NCI-H748 treated with DMSO at 0.1 percent for 48 hours (cell line): ENCODE results near the gene ZNF764.
"Not testable (repeated sequence)": the region's sequence is repeated elsewhere in the genome, so short reads cannot be mapped to it uniquely, and the experiment has no call there.

Source experiments
- DNase-seq: peaks from one replicate; lab custom pipeline; 2025; lab: John Stamatoyannopoulos, UW

Gene ZNF764

DNA sequence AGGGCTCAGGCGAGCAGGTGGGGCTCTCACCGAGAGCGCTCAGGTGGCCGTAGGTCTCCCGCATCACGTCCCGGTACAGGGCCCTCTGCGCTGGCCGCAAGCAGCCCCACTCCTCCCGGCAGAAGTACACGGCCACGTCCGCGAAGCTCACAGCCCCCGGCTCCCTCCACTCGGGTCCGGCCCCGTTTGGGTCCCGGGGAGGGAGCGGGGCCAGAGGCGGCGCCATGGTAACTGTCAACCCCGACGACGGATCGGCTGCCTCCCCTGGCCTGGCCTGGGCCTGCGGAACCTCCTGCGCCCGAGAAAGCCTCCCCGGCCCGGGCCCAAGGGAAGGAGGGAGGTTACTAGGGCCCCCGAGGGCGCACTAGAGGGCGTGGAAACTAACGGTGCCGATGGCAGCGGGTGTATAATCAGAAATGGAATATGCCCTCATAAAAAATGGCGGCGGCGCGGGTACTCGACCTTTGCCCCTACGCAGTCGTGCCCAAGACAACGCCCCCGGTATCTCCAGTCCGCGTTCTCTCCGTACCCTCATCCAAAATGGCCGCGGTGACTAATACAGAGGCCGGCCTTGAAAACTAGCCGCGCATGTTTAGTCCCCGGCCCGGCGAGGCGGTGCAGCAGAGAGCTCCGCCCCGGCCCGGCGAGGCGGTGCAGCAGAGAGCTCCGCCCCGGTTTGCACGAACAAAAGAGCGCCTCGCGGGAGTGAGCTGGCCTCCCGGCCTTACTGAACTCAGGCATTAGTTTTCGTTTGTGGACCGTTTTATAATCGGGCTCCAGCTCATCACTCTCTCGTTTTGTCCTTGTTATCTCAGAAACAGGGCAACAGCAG, at the start of gene ZNF764:
TSS of gene ZNF764 (minus strand) at position 418 of the 832 bp plus-strand sequence. CDS start at position 226, 192 bp downstream.
- peak; percentile 86 for DNase-seq

DNA sequence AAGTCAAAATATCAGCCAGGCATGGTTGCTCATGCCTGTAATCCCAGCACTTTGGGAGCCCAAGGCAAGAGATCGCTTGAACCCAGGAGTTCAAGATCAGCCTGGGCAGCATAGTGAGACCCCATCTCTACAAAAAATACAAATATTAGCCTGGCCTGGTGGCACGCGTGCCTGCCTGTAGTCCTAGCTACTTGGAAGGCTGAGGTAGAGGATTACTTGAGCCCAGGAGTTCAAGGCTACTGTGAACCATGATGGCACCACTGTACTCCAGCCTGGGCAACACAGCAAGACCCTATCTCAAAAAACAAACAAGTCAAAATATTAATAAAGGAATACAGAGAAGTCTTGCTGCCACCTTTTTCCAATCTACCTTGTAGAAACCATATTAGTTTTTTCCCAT, 47.8 kb upstream of the ZNF764 start:
- no peak for DNase-seq

DNA sequence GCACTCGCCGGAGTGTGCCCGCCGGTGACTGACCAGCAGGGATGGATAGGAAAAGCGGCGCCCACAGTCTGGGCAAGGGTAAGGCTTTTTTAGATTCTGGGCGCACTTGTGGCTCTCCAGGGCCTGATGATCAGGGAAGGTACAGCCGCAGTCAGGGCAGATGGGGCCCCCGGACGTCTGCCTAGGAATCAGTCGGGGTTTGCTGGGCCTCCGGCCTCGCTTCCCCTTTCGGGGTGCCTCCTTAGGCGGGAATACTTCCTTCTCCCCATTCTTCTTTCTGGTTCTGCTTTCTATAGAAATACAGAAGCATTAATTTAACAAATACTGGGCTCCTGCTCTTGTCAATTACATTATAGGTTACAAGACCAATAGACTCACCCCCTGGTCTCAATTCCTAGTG, 47.0 kb upstream of the ZNF764 start:
- DNase-seq = no peak

DNA sequence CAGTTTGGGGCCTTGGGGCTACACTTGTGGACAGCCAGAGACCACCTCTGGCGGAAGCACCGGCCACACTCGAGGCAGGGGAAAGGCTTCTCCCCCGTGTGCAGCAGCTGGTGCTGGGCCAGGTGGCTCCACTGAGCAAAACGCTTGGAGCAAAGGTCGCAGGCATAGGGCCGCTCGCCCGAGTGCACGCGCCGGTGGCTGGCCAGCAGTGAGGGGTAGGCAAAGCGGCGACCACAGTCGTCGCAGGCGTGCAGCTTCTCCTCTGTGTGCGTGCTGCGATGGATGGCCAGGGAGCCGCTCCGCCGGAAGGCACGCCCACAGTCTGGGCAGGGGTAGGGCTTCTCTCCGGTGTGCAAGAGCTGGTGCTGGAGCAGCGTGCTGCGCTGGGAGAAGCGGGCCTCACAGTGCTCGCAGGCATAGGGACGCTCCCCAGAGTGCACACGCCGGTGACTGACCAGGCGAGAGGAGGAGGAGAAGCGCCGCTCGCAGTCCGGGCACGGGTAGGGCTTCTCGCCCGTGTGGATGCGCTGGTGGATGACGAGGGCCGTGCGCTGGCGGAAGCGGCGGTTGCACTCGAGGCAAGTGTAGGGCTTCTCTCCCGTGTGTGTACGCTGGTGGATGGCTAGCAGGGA, 46.3 kb upstream of the ZNF764 start:
- DNase-seq = no peak

DNA sequence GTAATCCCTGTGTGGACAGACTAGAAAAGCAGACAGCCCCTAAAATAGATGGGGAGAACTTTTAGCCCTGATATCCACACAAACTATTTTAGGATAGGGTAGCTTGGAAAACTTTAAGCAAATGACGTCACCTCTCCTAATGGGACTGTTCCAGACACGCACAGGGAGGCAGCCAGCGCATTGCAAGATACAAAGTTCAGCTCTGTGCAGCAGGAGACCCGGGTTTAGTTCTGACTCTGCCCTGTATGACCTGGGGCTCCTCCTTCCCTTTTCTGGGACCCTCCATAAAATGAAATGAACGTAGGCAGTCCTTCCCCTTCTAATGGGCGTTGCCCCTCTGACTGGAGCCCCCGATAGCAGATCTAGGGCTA, 45.8 kb upstream of the ZNF764 start:
- DNase-seq = no peak

DNA sequence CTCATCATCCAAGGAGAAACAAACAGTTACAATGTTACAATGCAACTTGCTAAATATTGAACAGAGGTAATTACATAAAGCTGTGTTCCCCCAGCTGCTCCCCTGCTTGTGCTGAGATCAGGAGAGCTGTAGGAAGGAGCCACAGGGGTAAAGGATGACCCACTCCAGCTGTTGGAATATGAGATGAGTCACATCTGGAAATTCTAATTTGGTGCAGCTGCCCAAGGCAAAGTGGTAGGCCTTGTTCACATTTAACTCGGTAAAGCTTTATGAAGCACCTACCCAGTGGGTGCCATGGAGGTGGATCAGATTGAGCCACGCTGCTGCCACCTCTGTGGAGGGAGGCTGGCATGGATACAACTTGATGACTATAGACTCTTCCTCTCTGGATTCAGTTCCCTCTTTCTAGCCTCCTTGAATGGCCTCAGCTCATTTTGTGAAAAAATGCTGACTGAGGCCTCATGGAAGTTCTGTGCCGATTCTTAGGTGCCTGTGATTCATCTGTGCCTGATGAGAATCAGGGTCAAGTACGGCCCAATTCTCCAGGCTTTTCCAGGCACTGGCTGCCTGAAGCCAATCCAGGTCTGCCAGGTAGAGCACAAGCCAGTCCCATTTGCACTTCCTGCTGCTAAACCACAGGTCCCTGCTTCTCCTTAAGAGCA, 44.6 kb upstream of the ZNF764 start:
- no peak for DNase-seq

DNA sequence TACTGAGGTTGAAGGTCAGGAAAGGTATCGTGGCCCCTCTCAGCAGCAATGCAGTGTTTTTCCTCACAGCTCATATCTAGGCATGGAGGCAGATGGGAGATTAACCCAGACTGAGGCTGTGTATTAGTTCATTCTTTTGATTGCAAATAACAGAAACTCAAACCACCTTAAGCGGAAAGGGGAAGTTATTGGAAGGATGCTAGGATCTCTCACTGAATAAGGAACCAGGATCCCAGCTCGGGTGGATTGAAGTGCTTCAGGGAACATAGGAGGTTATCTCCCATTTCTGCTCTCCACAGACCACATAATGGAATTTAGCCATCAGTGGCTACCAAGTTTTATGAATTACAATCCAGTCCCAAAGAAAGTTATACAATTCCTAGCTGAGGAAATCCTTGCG, 43.8 kb upstream of the ZNF764 start:
- DNase-seq = no peak

DNA sequence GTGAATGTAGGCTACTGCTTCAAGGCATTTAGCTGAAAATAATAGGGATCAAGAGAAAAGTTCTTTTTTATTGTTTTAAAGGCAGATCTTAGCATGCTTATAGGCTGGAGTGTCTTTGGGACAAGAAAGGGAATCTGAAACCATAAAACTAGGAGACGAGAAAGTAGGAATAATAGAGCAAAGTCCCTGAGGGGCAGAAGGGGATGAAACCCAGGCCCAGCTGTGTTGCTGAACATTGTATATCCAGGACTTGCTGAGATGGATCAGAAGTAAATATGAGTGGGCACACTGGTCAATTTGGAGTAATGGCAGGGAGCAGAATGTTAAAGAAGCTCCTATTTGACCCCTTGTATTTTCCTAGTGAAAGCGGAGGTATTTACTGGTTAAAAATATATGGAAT, 42.8 kb upstream of the ZNF764 start:
- no peak for DNase-seq

DNA sequence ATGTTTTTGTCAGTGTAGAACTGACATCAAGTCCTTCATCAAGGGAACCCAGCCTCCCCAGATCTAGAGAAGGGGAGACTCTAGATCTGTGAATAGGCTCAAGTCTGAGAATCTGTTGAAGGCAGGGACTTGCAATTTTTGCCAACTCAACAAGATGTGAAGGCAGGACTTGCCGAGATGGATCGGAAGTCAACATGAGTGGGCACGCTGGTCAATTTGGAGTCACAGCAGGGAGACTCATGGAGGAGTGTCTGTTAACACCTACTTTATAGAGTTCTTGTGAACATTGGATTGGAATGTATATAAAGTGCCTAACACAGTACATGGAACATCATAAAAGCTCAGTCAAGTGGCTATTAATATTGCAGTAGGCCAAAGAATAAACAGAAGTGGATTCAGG, 42.0 kb upstream of the ZNF764 start:
- DNase-seq = no peak

DNA sequence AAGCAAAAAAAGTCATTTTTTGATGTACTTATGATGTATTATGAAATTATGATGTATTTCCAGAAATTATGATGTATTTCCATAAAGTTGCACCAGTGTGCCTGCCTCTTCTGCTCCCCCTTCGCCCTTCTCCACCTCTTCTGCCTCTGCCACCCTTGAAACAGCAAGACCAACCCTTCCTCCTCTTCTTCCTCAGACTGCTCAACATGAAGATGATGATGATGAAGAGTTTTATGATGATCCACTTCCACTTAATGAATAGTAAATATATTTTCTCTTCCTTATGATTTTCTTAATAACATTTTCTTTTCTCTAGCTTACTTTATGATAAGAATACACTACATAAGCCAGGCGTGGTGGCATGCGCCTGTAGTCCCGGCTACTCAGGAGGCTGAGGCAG, 34.7 kb upstream of the ZNF764 start:
- DNase-seq = no peak

DNA sequence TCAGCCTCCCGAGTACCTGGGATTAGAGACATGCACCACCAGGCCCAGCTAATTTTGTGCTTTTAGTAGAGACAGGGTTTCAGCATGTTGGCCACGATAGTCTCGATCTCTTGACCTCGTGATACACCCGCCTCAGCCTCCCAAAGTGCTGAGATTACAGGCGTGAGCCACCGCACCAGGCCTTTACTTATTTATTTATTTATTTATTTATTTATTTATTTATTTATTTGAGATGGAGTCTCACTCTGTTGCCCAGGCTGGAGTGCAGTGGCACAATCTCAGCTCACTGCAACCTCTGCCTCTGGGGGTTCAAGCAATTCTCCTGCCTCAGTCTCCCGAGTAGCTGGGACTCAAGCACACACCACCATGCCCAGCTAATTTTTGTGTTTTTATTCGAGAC, 32.7 kb upstream of the ZNF764 start:
- DNase-seq = not testable (repeated sequence)

DNA sequence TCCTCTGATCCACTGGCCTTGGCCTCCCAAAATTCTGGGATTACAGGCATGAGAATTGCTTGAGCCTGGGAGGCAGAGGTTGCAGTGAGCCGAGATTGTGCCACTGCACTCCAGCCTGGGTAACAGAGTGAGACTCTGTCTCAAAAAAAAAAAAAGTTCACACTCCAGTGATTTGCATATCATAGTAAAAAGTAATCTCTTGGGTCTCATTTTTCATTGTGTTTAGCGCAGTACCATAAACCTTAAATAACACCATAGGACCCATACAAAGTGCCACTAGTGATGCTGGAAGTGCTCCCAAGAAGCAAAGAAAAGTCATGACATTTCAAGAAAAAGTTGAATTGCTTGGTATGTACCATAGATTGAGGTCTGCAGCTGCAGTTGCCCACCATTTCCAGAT, 31.4 kb upstream of the ZNF764 start:
- not testable (repeated sequence) for DNase-seq

DNA sequence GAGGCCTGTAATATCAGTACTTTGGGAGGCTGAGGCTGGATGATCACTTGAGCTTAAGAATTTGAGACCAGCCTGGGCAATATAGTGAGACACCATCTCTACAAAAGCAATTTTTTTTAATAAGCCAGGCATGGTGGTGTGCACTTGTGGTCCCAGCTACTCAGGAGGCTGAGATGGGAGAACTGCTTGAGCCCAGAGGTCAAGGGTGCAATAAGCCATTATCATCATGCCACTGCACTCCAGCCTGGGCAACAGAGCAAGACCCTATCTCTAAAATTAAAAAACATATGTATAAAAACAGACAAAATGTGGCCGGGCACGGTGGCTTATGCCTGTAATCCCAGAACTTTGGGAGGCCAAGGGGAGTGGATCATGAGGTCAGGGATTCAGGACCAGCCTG, 30.5 kb upstream of the ZNF764 start:
- no peak for DNase-seq

DNA sequence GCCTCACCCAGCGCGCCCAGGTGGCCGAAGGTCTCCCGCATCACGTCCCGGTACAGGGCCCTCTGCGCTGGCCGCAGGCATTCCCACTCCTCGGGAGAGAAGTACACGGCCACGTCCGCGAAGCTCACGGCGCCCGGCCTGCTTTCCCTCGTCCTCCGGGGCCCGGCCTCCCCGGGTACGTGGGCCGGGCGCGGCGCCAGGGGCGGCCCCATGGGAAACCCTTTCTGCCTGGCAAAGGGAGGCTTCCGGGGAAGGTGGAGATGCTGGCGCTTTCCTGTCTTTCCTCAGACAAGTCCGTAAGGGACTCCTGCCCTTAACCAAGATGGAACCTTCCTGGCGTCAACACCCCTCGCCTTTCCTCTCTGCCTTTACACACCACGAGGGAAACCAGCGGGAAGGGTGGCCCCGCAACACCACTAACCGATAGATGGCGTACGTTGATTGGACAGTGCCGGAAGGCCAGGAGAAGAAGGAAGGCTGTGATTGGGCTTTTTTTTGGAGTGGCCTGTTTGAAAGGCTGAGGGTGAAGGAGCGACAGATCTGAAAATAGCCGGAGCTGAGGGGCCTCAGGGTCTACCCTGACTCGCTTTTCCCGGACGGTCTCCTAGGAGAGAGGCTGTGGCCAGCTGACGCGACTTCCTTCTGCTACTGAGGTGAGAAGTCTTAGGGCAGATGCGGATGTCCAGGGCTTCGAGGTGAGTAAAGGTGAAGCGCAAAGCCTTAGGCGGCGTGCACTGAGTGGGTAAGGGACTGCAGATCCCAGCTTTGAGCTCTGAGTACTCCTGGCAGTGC, 27.4 kb upstream of the ZNF764 start, which contains the start of gene ZNF785:
TSS of gene ZNF785 (minus strand) at position 298 of the 792 bp plus-strand sequence. CDS start at position 212, 86 bp downstream.
- peak; percentile 92 for DNase-seq

DNA sequence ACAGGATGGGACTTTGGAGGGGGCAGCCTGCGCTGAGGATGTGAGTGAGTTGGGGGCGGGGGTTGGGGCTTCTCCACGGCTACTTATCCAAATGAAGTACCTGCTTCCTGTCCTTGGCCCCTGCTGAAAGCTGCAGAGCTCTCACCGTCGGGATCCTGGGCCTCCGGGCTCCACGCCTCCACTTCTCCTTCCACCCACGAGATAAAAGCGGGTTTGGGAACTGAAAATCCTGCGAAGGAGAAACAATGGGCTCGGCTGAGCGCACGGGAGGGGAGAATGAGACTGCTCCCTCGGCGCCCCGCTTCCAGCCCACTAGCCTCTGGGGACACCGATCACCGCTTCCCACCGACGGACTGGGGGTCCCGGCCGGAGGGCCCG, 26.8 kb upstream of the ZNF764 start:
- no peak for DNase-seq

DNA sequence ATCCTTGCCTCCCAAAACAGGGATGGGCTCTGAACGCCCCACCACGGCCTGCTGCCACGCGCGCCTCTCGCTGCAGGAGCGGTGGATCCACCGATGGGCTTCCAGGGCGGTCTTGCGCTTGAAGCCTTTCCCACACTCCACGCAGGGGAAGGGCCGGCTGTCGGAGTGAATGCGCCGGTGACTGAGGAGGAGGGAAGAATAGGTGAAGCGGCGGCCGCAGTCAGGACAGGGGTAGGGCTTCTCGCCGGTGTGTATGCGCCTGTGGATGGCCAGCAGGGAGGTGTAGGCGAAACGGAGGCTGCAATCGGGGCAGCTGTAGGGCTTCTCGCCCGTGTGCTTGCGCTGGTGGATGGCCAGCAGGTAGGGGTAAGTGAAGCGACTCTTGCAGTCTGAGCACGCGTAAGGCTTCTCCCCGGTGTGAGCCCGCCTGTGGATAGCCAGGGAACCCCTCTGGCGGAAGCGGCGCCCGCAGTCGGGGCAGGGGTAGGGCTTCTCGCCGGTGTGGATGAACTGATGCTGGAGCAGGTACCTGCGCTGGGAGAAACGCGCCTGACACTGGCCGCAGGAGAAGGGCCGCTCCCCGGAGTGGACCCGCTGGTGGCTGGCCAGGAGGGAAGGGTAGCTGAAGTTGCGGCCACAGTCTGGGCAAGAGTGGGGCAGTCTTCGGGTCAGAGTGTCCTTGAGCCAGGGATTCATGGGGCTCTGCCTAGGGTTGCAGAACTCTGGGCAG, 24.6 kb upstream of the ZNF764 start:
- DNase-seq = no peak

DNA sequence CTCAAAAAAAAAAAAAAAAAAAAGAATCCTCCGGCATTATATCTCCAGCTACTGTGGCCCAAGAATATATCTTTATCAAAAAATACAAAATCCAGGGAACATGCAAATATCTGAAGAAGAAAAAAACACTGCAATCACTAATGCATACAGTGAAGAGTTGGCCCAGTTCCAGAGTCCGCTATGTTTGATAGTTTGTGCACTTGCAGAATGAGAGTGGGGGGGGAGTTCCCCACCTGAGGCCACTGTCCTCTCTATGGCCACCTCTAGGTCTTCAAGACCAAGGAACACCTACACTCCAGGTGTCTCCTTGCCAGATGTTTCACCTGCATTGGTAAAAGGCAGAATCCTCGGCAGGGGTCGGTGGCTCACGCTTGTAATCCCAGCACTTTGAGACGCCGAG, 23.3 kb upstream of the ZNF764 start:
- DNase-seq = no peak

DNA sequence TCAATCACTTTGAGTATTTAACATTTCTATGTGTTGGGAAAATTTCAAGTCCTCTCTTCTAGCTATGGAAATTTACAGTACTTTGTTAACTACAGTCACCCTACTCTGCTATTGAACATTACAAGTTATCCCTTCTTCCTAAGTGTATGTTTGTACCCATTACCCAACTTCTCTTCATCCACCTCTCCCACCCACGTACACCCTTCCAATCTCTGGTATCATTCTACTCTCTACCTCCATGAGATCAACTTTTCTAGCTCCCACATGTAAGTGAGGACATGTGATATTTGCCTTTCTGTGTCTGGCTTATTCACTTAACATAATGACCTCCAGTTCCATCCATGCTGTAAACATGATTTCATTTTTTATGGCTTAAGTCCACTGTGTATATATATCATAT, 16.5 kb upstream of the ZNF764 start:
- DNase-seq = no peak

DNA sequence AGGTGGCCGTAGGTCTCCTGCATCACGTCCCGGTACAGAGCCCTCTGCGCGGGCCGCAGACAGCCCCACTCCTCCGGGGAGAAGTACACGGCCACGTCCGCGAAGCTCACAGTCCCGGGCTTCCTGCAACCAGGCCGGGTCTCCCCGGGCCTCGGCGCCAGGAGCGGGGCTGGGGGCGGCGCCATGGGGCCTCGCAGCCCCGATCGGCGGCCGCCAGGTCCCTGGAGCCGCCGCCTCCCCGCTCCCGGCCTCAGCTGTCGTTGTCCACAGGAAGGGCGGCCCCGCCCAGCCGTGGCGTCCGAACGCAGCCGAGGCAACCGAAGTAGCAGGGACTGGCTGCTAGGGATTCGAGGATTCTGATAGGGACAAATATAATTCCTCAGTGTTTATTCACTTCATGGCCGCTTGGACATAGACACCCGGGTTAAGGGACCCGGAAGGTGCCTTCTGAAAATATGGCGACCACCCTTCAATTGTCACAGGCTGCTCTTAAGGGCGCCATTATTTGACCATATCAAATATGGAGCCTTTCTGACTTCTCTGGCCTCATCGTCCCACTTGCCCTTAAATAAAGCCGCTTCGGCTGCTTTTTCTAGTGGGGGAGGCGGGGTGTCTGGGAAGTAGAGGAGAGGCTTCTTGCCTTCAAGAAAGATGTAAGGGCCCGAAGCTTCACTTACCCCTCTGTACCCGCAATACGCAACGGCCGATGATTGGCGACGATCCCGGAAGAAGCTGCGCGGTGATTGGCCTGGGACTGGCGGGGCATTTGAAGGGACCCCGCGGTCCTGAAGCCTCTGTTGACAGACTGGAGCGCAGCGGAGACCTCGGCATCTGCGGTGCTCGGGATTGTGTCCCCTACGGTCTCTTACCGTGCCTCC, 13.5 kb upstream of the ZNF764 start, which contains the start of gene ZNF688:
TSS of gene ZNF688 (minus strand) at position 270 of the 878 bp plus-strand sequence. CDS start at position 185, 85 bp downstream.
- DNase-seq = peak; percentile 77
